H1 (cell line): ENCODE results near the gene ADAM20. TPM values are rescaled to one million over a fixed set of nuclear protein-coding genes. Genes with fewer than 3 reads are reported as not detected.

Source experiments
- CTCF ChIA-PET: fragments of 300-600 bp; sonication (Branson Sonifier 250); formaldehyde crosslinking; loops from one replicate; lab custom pipeline; 2021; ENCODE audit not compliant: partially characterized antibody; lab: Charles Lee
- POLR2A ChIA-PET: fragments of 300-600 bp; sonication (Branson Sonifier 250); formaldehyde crosslinking; loops from one replicate; lab custom pipeline; 2021; ENCODE audit warnings: inconsistent platforms; ENCODE audit not compliant: partially characterized antibody; lab: Charles Lee
- DNase-seq, 2 experiments: peaks; one replicate each; pipeline versions ENCODE4 v3.0.0 to v3.0.0-alpha.2; 2010 to 2022; ENCODE audit warnings: low spot score in 2 of 2, low read depth in 1 of 2, mixed read lengths in 1 of 2
- FAIRE-seq: peaks from 2 replicates; lab custom pipeline; 2011; peaks lifted over from hg19 to GRCh38; lab: Jason Lieb, UNC
- H2AFZ ChIP-seq: 2 replicates; pipeline ENCODE4 v1.8.1; 2012; ENCODE audit warnings: low read length, inconsistent platforms
- H2AK5ac ChIP-seq: 2 replicates; pipeline ENCODE4 v1.6.1; 2013; ENCODE audit warnings: low read depth, low read length
- H2BK120ac ChIP-seq: replicated peaks from 2 replicates; pipeline ENCODE3; 2013; ENCODE audit warnings: low read depth, low read length, inconsistent platforms
- H2BK12ac ChIP-seq: 2 replicates; pipeline ENCODE4 v1.6.1; 2013; ENCODE audit warnings: low read depth, low read length
- H2BK15ac ChIP-seq: 2 replicates; pipeline ENCODE4 v1.6.1; 2013; ENCODE audit warnings: low read length
- H2BK20ac ChIP-seq: 2 replicates; pipeline ENCODE4 v1.6.1; 2013; ENCODE audit warnings: low read length
- H2BK5ac ChIP-seq: 2 replicates; pipeline ENCODE4 v1.6.1; 2013; ENCODE audit warnings: low read depth, low read length
- H3K14ac ChIP-seq: 2 replicates; pipeline ENCODE4 v1.6.1; 2013; ENCODE audit warnings: inconsistent platforms; ENCODE audit not compliant: insufficient read length
- H3K18ac ChIP-seq: 2 replicates; pipeline ENCODE4 v1.6.1; 2013; ENCODE audit warnings: low read length; ENCODE audit errors: extremely low read depth
- H3K23ac ChIP-seq: 2 replicates; pipeline ENCODE4 v1.6.1; 2013; ENCODE audit warnings: inconsistent platforms; ENCODE audit not compliant: insufficient read length
- H3K23me2 ChIP-seq: 2 replicates; pipeline ENCODE4 v1.6.1; 2013; ENCODE audit warnings: low read depth, low read length
- H3K27ac ChIP-seq: 2 replicates; pipeline ENCODE4 v1.6.1; 2011; ENCODE audit warnings: low read depth, low read length, inconsistent platforms
- H3K27me3 ChIP-seq, 4 experiments: replicated peaks in 1 of 4; 1 replicate in 1 of 4; 2 replicates in 3 of 4; pipeline versions ENCODE4 v1.6.1 to v1.8.1; 2011 to 2013; ENCODE audit warnings: low read length in 3 of 4, mild to moderate bottlenecking in 3 of 4, inconsistent platforms in 2 of 4, mixed read lengths in 2 of 4, moderate library complexity in 1 of 4; ENCODE audit not compliant: control insufficient read depth in 3 of 4, insufficient read depth in 3 of 4; ENCODE audit errors: extremely low read depth in 1 of 4
- H3K36me3 ChIP-seq, 4 experiments: 2 replicates each; pipeline versions ENCODE4 v1.6.1 to v1.8.1; 2011 to 2013; ENCODE audit warnings: mild to moderate bottlenecking in 4 of 4, low read length in 3 of 4, moderate library complexity in 2 of 4, control low read depth in 1 of 4, inconsistent platforms in 1 of 4; ENCODE audit not compliant: insufficient read depth in 4 of 4, control insufficient read depth in 2 of 4
- H3K4ac ChIP-seq: replicated peaks from 2 replicates; pipeline ENCODE3; 2013; ENCODE audit warnings: low read length, low read depth, mixed read lengths, inconsistent platforms; ENCODE audit not compliant: insufficient read length
- H3K4me1 ChIP-seq, 4 experiments: replicated peaks in 1 of 4; 1 replicate in 1 of 4; 2 replicates in 3 of 4; pipeline versions ENCODE4 v1.6.1 to v1.8.1; 2011 to 2013; ENCODE audit warnings: low read length in 3 of 4, inconsistent platforms in 2 of 4, mixed read lengths in 1 of 4; ENCODE audit not compliant: insufficient read depth in 4 of 4, control insufficient read depth in 3 of 4
- H3K4me2 ChIP-seq, 2 experiments: 2 replicates each; pipeline versions ENCODE4 v1.6.1 to v1.8.1; 2011 to 2013; ENCODE audit warnings: low read depth in 2 of 2, low read length in 2 of 2, control low read depth in 1 of 2, inconsistent platforms in 1 of 2, mild to moderate bottlenecking in 1 of 2; ENCODE audit not compliant: insufficient read depth in 1 of 2
- H3K4me3 ChIP-seq, 4 experiments: fragments of 200-600, 300-600 bp in 1 of 4; sonication (generic), shearing (Covaris generic), sonication (Bioruptor Twin) in 1 of 4; 2 replicates each; pipeline versions ENCODE4 v1.5.1 to v1.8.1; 2011 to 2016; ENCODE audit warnings: low read length in 4 of 4, low read depth in 3 of 4, control low read depth in 2 of 4, inconsistent platforms in 2 of 4, mild to moderate bottlenecking in 2 of 4, mixed read lengths in 1 of 4, moderate library complexity in 1 of 4; ENCODE audit not compliant: insufficient read depth in 2 of 4; ENCODE audit errors: extremely low read depth in 1 of 4
- H3K56ac ChIP-seq: replicated peaks from 2 replicates; pipeline ENCODE3; 2013; ENCODE audit warnings: low read depth, mild to moderate bottlenecking, mixed read lengths, low read length, inconsistent platforms; ENCODE audit not compliant: insufficient read length
- H3K79me1 ChIP-seq: 2 replicates; pipeline ENCODE4 v1.6.1; 2013; ENCODE audit warnings: low read depth, low read length, control low read depth
- H3K79me2 ChIP-seq, 2 experiments: 2 replicates each; pipeline versions ENCODE4 v1.6.1 to v1.8.1; 2012 to 2013; ENCODE audit warnings: low read length in 2 of 2, mild to moderate bottlenecking in 2 of 2, inconsistent platforms in 1 of 2; ENCODE audit not compliant: insufficient read depth in 2 of 2, control insufficient read depth in 1 of 2
- H3K9ac ChIP-seq, 4 experiments: replicated peaks in 1 of 4; 1 replicate in 1 of 4; 2 replicates in 3 of 4; pipeline versions ENCODE4 v1.6.1 to v1.8.1; 2011 to 2013; ENCODE audit warnings: low read depth in 3 of 4, low read length in 3 of 4, control low read depth in 2 of 4, mild to moderate bottlenecking in 2 of 4, moderate library complexity in 2 of 4, inconsistent platforms in 1 of 4; ENCODE audit errors: extremely low read depth in 1 of 4
- H3K9me3 ChIP-seq, 2 experiments: 2 replicates each; pipeline versions ENCODE4 v1.6.1 to v1.8.1; 2012 to 2013; ENCODE audit warnings: mild to moderate bottlenecking in 2 of 2, moderate library complexity in 2 of 2, control low read depth in 1 of 2, inconsistent platforms in 1 of 2, low read depth in 1 of 2, low read length in 1 of 2, mixed read lengths in 1 of 2; ENCODE audit not compliant: insufficient read depth in 2 of 2
- H4K20me1 ChIP-seq, 2 experiments: replicated peaks in 1 of 2; 2 replicates each; pipeline versions ENCODE3 to v1.8.1; 2011 to 2013; ENCODE audit warnings: inconsistent platforms in 2 of 2, low read length in 2 of 2, mild to moderate bottlenecking in 1 of 2; ENCODE audit not compliant: insufficient read depth in 2 of 2, control insufficient read depth in 1 of 2
- H4K5ac ChIP-seq: 2 replicates; pipeline ENCODE4 v1.6.1; 2013; ENCODE audit warnings: low read length, low read depth, mixed read lengths, inconsistent platforms; ENCODE audit not compliant: insufficient read length
- H4K8ac ChIP-seq: 2 replicates; pipeline ENCODE4 v1.8.0; 2013; ENCODE audit warnings: mild to moderate bottlenecking, moderate library complexity, low read length, inconsistent platforms; ENCODE audit not compliant: insufficient read depth; ENCODE audit errors: extremely low read depth
- H4K91ac ChIP-seq: replicated peaks from 2 replicates; pipeline ENCODE3; 2013; ENCODE audit warnings: low read length, mixed read lengths, inconsistent platforms; ENCODE audit not compliant: insufficient read length
- CHD1 ChIP-seq: IDR thresholded peaks from 2 replicates; pipeline ENCODE4 v1.6.1; 2012; ENCODE audit warnings: low read depth, low read length, improper control_type of control experiment
- POU5F1 ChIP-seq: IDR thresholded peaks from 2 replicates; pipeline ENCODE4 v1.6.1; 2011; ENCODE audit warnings: low read depth, mild to moderate bottlenecking, low read length, moderate library complexity
- RNF2 ChIP-seq: fragments of 200-900, 300-1000 bp; sonication (generic); IDR thresholded peaks from 2 replicates; pipeline ENCODE4 v1.7.1; 2016; ENCODE audit warnings: borderline replicate concordance, low read depth, mild to moderate bottlenecking, antibody characterized with exemption, low read length; ENCODE audit not compliant: poor library complexity, severe bottlenecking; ENCODE audit errors: missing control alignments
- TBP ChIP-seq: IDR thresholded peaks from 2 replicates; pipeline ENCODE4 v1.6.1; 2011; ENCODE audit warnings: low read depth, low read length, improper control_type of control experiment
- WGBS, 2 experiments: shearing (Covaris generic) in 1 of 2; methylation state at CpG; one replicate each; pipeline versions ENCODE4 v1.1.6 to v1.1.7; 2013 to 2015; ENCODE audit warnings: low lambda C conversion rate in 2 of 2, mixed read lengths in 2 of 2, inconsistent platforms in 1 of 2, low coverage in 1 of 2, missing lambda C conversion rate in 1 of 2; ENCODE audit not compliant: insufficient replicate concordance in 2 of 2, insufficient coverage in 1 of 2, insufficient read length in 1 of 2; ENCODE audit errors: extremely low coverage in 1 of 2, missing lambda C conversion rate in 1 of 2; 5-methylcytosine and 5-hydroxymethylcytosine counted together
- polyA plus RNA-seq, 7 experiments: library from polyadenylated mRNA; depleted of rRNA in 3 of 7; stranded (reverse) in 5 of 7; unstranded in 2 of 7; fragments of >200 nt in 5 of 7; fragments of 200-250 nt in 2 of 7; gene quantifications; 1 replicate in 5 of 7; 2 replicates in 1 of 7; 4 replicates in 1 of 7; pipeline versions ENCODE4 v1.2.1 to v1.2.3, GENCODE V29; 2011 to 2013; ENCODE audit warnings: missing spikeins in 2 of 7, mixed read lengths in 2 of 7
- total RNA-seq: library from RNA; stranded (reverse); fragmentation: NEBNext Ultra II Directional; extraction: Animal tissue kit (Norgen Biotek cat#: 25700); gene quantifications from 2 replicates; pipeline ENCODE4 v1.2.1, GENCODE V29; 2021
- TF ChIP-seq, protein P1 (sequence below): IDR thresholded peaks from 2 replicates; pipeline ENCODE4 v1.6.1; 2012; ENCODE audit warnings: inconsistent platforms
- TF ChIP-seq, protein P2 (sequence below): IDR thresholded peaks from 2 replicates; pipeline ENCODE4 v1.6.1; 2012; ENCODE audit warnings: inconsistent platforms
- TF ChIP-seq, protein P3 (sequence below), 3 experiments: IDR thresholded peaks; 1 replicate in 2 of 3; 2 replicates in 1 of 3; pipeline versions ENCODE4 v1.5.1 to v1.6.1; 2011; ENCODE audit warnings: low read length in 3 of 3, mild to moderate bottlenecking in 3 of 3, inconsistent platforms in 2 of 3, low read depth in 1 of 3, moderate library complexity in 1 of 3; ENCODE audit not compliant: insufficient read depth in 1 of 3; ENCODE audit errors: control extremely low read depth in 1 of 3

Gene ADAM20
- total and polyA plus RNA-seq, 2 of the 8 experiments (the other 6 are each of a cell fraction or from before 2014, with no cell fraction given), result 0.11 to 0.26 TPM

DNA sequence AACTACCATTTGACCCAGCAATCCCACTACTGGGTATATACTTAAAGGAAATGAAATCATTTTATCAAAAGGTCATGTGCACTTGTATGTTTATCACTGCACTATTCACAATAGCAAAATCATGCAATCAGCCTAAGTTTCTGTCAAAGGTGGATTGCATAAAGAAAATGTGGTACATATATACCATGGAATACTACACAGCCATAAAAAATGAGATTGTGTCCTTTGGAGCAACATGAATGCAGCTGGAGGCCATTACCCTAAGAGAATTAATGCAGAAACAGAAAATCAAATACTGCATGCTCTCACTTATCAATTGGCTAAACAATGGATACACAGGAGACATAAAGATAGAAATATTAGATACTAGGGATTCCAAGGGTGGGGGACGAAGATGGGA, 38.2 kb upstream of the ADAM20 start:
- no peak overlapping the region for H3K9ac ChIP-seq
- H3K23me2 ChIP-seq, result no peaks in the 10 kb centered on the region
- H3K27me3 ChIP-seq, result no peaks in the 10 kb centered on the region
- H2BK5ac ChIP-seq, result no peak overlapping the region
- no peak overlapping the region for H4K5ac ChIP-seq
- POLR2A ChIA-PET, result no interaction called here
- H3K4me3 ChIP-seq, result no peak overlapping the region
- H2AFZ ChIP-seq, result no peak overlapping the region
- FAIRE-seq, result no peak
- H2BK120ac ChIP-seq, result no peak overlapping the region
- no peak overlapping the region for H3K23ac ChIP-seq
- H2BK20ac ChIP-seq, result no peak overlapping the region
- no peak for DNase-seq
- H3K36me3 ChIP-seq, result no peaks in the 10 kb centered on the region
- H3K79me1 ChIP-seq, result no peaks in the 10 kb centered on the region
- CTCF ChIA-PET, result no interaction called here
- no peaks in the 10 kb centered on the region; a peak in 1 of 7 replicates for H3K4me1 ChIP-seq
- peaks cover 0 to under 1% of the 10 kb centered on the region in 2 experiments for H4K20me1 ChIP-seq
- no peak overlapping the region for H2BK12ac ChIP-seq
- no peak overlapping the region for H3K4me2 ChIP-seq
- no peak overlapping the region for H3K27ac ChIP-seq
- H3K56ac ChIP-seq, result no peak overlapping the region
- H4K8ac ChIP-seq, result no peak overlapping the region
- H4K91ac ChIP-seq, result no peak overlapping the region
- H2AK5ac ChIP-seq, result no peak overlapping the region
- H3K18ac ChIP-seq, result no peak overlapping the region
- H3K79me2 ChIP-seq, result 0 out of 4 replicates have a peak, but pooled peaks cover 0 to 13% of the 10 kb centered on the region in 2 experiments
- no peak overlapping the region for H3K14ac ChIP-seq
- WGBS, 2 experiments, result 80% methylated on average over 1 of the region's 1 CpG; no CpG with 5 or more reads in 1 of the 2 experiments
- H3K4ac ChIP-seq, result no peak overlapping the region
- TF ChIP-seq, protein P1, sequence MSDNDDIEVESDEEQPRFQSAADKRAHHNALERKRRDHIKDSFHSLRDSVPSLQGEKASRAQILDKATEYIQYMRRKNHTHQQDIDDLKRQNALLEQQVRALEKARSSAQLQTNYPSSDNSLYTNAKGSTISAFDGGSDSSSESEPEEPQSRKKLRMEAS, result no peak
- TF ChIP-seq CHD1 (no peak), RNF2 (no peak), TBP (no peak), POU5F1 (no peak)
- TF ChIP-seq, protein P2, sequence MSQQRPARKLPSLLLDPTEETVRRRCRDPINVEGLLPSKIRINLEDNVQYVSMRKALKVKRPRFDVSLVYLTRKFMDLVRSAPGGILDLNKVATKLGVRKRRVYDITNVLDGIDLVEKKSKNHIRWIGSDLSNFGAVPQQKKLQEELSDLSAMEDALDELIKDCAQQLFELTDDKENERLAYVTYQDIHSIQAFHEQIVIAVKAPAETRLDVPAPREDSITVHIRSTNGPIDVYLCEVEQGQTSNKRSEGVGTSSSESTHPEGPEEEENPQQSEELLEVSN, result no peak
- TF ChIP-seq, protein P3, sequence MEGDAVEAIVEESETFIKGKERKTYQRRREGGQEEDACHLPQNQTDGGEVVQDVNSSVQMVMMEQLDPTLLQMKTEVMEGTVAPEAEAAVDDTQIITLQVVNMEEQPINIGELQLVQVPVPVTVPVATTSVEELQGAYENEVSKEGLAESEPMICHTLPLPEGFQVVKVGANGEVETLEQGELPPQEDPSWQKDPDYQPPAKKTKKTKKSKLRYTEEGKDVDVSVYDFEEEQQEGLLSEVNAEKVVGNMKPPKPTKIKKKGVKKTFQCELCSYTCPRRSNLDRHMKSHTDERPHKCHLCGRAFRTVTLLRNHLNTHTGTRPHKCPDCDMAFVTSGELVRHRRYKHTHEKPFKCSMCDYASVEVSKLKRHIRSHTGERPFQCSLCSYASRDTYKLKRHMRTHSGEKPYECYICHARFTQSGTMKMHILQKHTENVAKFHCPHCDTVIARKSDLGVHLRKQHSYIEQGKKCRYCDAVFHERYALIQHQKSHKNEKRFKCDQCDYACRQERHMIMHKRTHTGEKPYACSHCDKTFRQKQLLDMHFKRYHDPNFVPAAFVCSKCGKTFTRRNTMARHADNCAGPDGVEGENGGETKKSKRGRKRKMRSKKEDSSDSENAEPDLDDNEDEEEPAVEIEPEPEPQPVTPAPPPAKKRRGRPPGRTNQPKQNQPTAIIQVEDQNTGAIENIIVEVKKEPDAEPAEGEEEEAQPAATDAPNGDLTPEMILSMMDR (IDR thresholded peaks at IDR 0.05; ENCODE audit: control extremely low read depth in 1 of 3, insufficient read depth in 1 of 3, low read depth in 1 of 3, low read length in 3 of 3), result no peak
- H3K9me3 ChIP-seq, result no peaks in the 10 kb centered on the region
- H2BK15ac ChIP-seq, result no peak overlapping the region
